GM19238 (cell line): ENCODE results near the gene GDPD4.
A peak's percentile ranks its signal among the peaks of the same experiment; 100 is the strongest.

ENCODE experiments used
- DNase-seq: peaks from one replicate; pipeline ENCODE4 v3.0.0; 2011; ENCODE audit warnings: low spot score; ENCODE audit not compliant: insufficient read length

The GDPD4 gene

GRCh38 chr11:77206264-77207018 lies 95.0 kb downstream of the GDPD4 start:
- DNase-seq = no peak

- DNase-seq = no peak
Observed at GRCh38 chr11:77205467-77206263, 95.8 kb downstream of the GDPD4 start.

GRCh38 chr11:77204754-77205466 lies 96.6 kb downstream of the GDPD4 start:
- DNase-seq = no peak

- no peak for DNase-seq
Observed at GRCh38 chr11:77203901-77204753, 97.4 kb downstream of the GDPD4 start.

GRCh38 chr11:77202941-77203900 lies 98.3 kb downstream of the GDPD4 start:
- DNase-seq = no peak

GRCh38 chr11:77201991-77202841 lies 99.3 kb downstream of the GDPD4 start:
- DNase-seq = no peak

- DNase-seq = no peak
Observed at GRCh38 chr11:77201370-77201769, 100.1 kb downstream of the GDPD4 start.

- no peak for DNase-seq
Observed at GRCh38 chr11:77200351-77201268, 100.9 kb downstream of the GDPD4 start.

- DNase-seq = no peak
Observed at GRCh38 chr11:77199137-77199745, 102.2 kb downstream of the GDPD4 start.

- peak; percentile 52 for DNase-seq
Observed at GRCh38 chr11:77198440-77198849, 103.0 kb downstream of the GDPD4 start.

GRCh38 chr11:77197626-77198320 lies 103.7 kb downstream of the GDPD4 start:
- no peak for DNase-seq

- no peak for DNase-seq
Observed at GRCh38 chr11:77196961-77197360, 104.5 kb downstream of the GDPD4 start.

GRCh38 chr11:77195071-77195755 lies 106.3 kb downstream of the GDPD4 start:
- DNase-seq = no peak

GRCh38 chr11:77193911-77194830 lies 107.3 kb downstream of the GDPD4 start:
- DNase-seq = no peak

- no peak for DNase-seq
Observed at GRCh38 chr11:77193167-77193566, 108.3 kb downstream of the GDPD4 start.
